T-cell (primary cell): ENCODE data around the gene TTC33. TPM values are rescaled to one million over a fixed set of nuclear protein-coding genes. Genes with fewer than 3 reads are reported as not detected.
"Not testable (repeated sequence)": the region's sequence is repeated elsewhere in the genome, so short reads cannot be mapped to it uniquely, and the experiment has no call there.

ENCODE experiments used
- ATAC-seq, 4 experiments: fragments of 200-7000 bp in 3 of 4; fragments of 150-1000 bp in 1 of 4; cut with Tn5 transposase; replicated peaks in 1 of 4; 1 replicate in 3 of 4; 2 replicates in 1 of 4; pipeline ENCODE4 v1.10.0; 2021; ENCODE audit warnings: moderate library complexity in 3 of 4, mild to moderate bottlenecking in 2 of 4, moderate number of reproducible peaks in 1 of 4
- CTCF ChIA-PET, 2 donors: fragments of 300-600 bp; sonication (Branson Sonifier 250); formaldehyde crosslinking; loops; one replicate each; lab custom pipeline; 2022; ENCODE audit warnings: antibody characterized with exemption in 2 of 2; lab: Charles Lee
- POLR2A ChIA-PET, 2 donors: fragments of 300-600 bp; sonication (Branson Sonifier 250); formaldehyde crosslinking; loops; one replicate each; lab custom pipeline; 2022; ENCODE audit warnings: antibody characterized with exemption in 2 of 2; lab: Charles Lee
- DNase-seq, 35 experiments: peaks; one replicate each; pipeline versions ENCODE4 v3.0.0 to v3.0.0-alpha.2; 2013 to 2023
- H3K27ac ChIP-seq: one replicate; pipeline ENCODE4 v1.5.1; 2013; ENCODE audit warnings: low read length
- H3K27me3 ChIP-seq, 2 experiments: replicated peaks in 1 of 2; 1 replicate in 1 of 2; 2 replicates in 1 of 2; pipeline versions ENCODE4 v1.6.1 to v1.7.0; 2013; ENCODE audit warnings: low read length in 1 of 2, mixed read lengths in 1 of 2; ENCODE audit not compliant: control insufficient read depth in 2 of 2, insufficient read depth in 2 of 2; ENCODE audit errors: extremely low read depth in 1 of 2
- H3K36me3 ChIP-seq, 2 donors: 1 replicate in 1 of 2; 2 replicates in 1 of 2; pipeline versions ENCODE4 v1.6.1 to v1.7.0; 2013; ENCODE audit warnings: low read length in 1 of 2; ENCODE audit not compliant: control insufficient read depth in 2 of 2, insufficient read depth in 1 of 2; ENCODE audit errors: extremely low read depth in 1 of 2
- H3K4me1 ChIP-seq, 2 experiments: 1 replicate in 1 of 2; 2 replicates in 1 of 2; pipeline versions ENCODE4 v1.6.1 to v1.7.0; 2013; ENCODE audit warnings: low read length in 2 of 2, mixed read lengths in 1 of 2; ENCODE audit not compliant: insufficient read depth in 2 of 2, control insufficient read depth in 1 of 2; ENCODE audit errors: extremely low read depth in 1 of 2
- H3K4me3 ChIP-seq, 2 donors: 1 replicate in 1 of 2; 2 replicates in 1 of 2; pipeline versions ENCODE4 v1.5.1 to v1.7.0; 2013; ENCODE audit warnings: mild to moderate bottlenecking in 2 of 2, low read length in 1 of 2, moderate library complexity in 1 of 2; ENCODE audit not compliant: control insufficient read depth in 1 of 2; ENCODE audit errors: extremely low read depth in 1 of 2
- H3K9me3 ChIP-seq: 2 replicates; pipeline ENCODE4 v1.7.0; 2013
- H3K27ac Mint-ChIP-seq, 2 donors: one replicate each; pipeline ENCODE4 v1.8.0; 2020 to 2021; ENCODE audit warnings: mild to moderate bottlenecking in 2 of 2, mixed read lengths in 2 of 2
- H3K27me3 Mint-ChIP-seq, 2 donors: one replicate each; pipeline ENCODE4 v1.8.0; 2021 to 2022; ENCODE audit warnings: mixed read lengths in 2 of 2
- H3K36me3 Mint-ChIP-seq: one replicate; pipeline ENCODE4 v1.8.0; 2021; ENCODE audit warnings: mixed read lengths
- H3K4me1 Mint-ChIP-seq, 3 donors: one replicate each; pipeline ENCODE4 v1.8.0; 2020 to 2022; ENCODE audit warnings: mixed read lengths in 3 of 3, mild to moderate bottlenecking in 1 of 3
- H3K4me3 Mint-ChIP-seq, 3 donors: one replicate each; pipeline ENCODE4 v1.8.0; 2020 to 2022; ENCODE audit warnings: mild to moderate bottlenecking in 3 of 3, mixed read lengths in 3 of 3, moderate library complexity in 3 of 3
- H3K9me3 Mint-ChIP-seq, 3 donors: one replicate each; pipeline ENCODE4 v1.8.0; 2020 to 2022; ENCODE audit warnings: mixed read lengths in 3 of 3
- WGBS: methylation state at CpG from one replicate; pipeline ENCODE4 v1.1.5; 2013; ENCODE audit warnings: missing lambda C conversion rate; ENCODE audit not compliant: insufficient coverage; 5-methylcytosine and 5-hydroxymethylcytosine counted together
- total RNA-seq, 35 experiments: library from RNA in 6 of 35; stranded (reverse) in 6 of 35; fragments of 120-200 nt in 1 of 35; gene quantifications; one replicate each; pipeline versions ENCODE4 v1.2.1 to v1.2.4 and lab custom pipeline; 2013 to 2026

Gene TTC33
- total RNA-seq, 5 donors from 2014 or later (not counting 1 experiment from before 2014, with no cell fraction given), result 8.3 to 15.4 (median 13.6) TPM

- CTCF ChIA-PET, result no interaction called here
- H3K4me3 ChIP-seq, result no peak overlapping the region
- no peaks in the 10 kb centered on the region for H3K9me3 ChIP-seq
- peaks cover 8 to 20% of the 10 kb centered on the region in 2 experiments for H3K4me1 ChIP-seq
- Mint-ChIP-seq H3K4me1 (peaks cover 31 to 56% (median 44%) of the 10 kb centered on the region in 3 donors), H3K9me3 (no peaks in the 10 kb centered on the region), H3K4me3 (no peak overlapping the region), H3K27ac (no peak overlapping the region), H3K27me3 (peaks cover 0 to 5% of the 10 kb centered on the region in 2 donors), H3K36me3 (peaks cover 2% of the 10 kb centered on the region)
- no peak overlapping the region for H3K27ac ChIP-seq
- peak in 1 of 4 experiments; percentile 26 for ATAC-seq
- POLR2A ChIA-PET, result interaction anchor here (0.6 kb wide), 2 partner anchors 97 to 1335 kb away, joined by 4 to 10 read pairs; no protein-coding TSS in a partner anchor
- DNase-seq, result no peak
- no peaks in the 10 kb centered on the region for H3K27me3 ChIP-seq
- no peaks in the 10 kb centered on the region for H3K36me3 ChIP-seq
These were observed 154.4 kb downstream of the TTC33 start for GRCh38 chr5:40601198-40601868.

GRCh38 chr5:40600383-40600782, 155.4 kb downstream of the TTC33 start:
- Histone ChIP-seq H3K36me3 (no peaks in the 10 kb centered on the region), H3K27me3 (no peaks in the 10 kb centered on the region), H3K9me3 (no peaks in the 10 kb centered on the region), H3K27ac (no peak overlapping the region), H3K4me3 (no peak overlapping the region), H3K4me1 (peaks cover 4 to 11% of the 10 kb centered on the region in 2 experiments)
- ChIA-PET POLR2A (no interaction called here), CTCF (no interaction called here)
- Mint-ChIP-seq H3K4me1 (peaks cover 24 to 47% (median 35%) of the 10 kb centered on the region in 3 donors), H3K36me3 (peaks cover 2% of the 10 kb centered on the region), H3K9me3 (no peaks in the 10 kb centered on the region), H3K27ac (no peak overlapping the region), H3K4me3 (no peak overlapping the region), H3K27me3 (peaks cover 0 to 5% of the 10 kb centered on the region in 2 donors)
- DNase-seq (no peak), ATAC-seq (no peak)
- no CpG with 5 or more reads among the region's 1 CpG for WGBS

GRCh38 chr5:40599676-40600075, 156.1 kb downstream of the TTC33 start:
- H3K4me1 ChIP-seq, result peaks cover 0 to 4% of the 10 kb centered on the region in 2 experiments
- peaks cover 2% of the 10 kb centered on the region for H3K36me3 Mint-ChIP-seq
- no peaks in the 10 kb centered on the region for H3K9me3 ChIP-seq
- no peaks in the 10 kb centered on the region for H3K27me3 ChIP-seq
- DNase-seq (no peak), ATAC-seq (no peak)
- no peak overlapping the region for H3K27ac Mint-ChIP-seq
- no peaks in the 10 kb centered on the region for H3K36me3 ChIP-seq
- H3K4me3 ChIP-seq, result no peak overlapping the region
- H3K27ac ChIP-seq, result no peak overlapping the region
- H3K27me3 Mint-ChIP-seq, result peaks cover 0 to 5% of the 10 kb centered on the region in 2 donors
- H3K4me3 Mint-ChIP-seq, result no peak overlapping the region
- H3K9me3 Mint-ChIP-seq, result no peaks in the 10 kb centered on the region
- CTCF ChIA-PET, result no interaction called here
- POLR2A ChIA-PET, result no interaction called here
- H3K4me1 Mint-ChIP-seq, result peaks cover 20 to 41% (median 28%) of the 10 kb centered on the region in 3 donors

- H3K36me3 Mint-ChIP-seq, result peaks cover 2% of the 10 kb centered on the region
- peaks cover 15 to 32% (median 28%) of the 10 kb centered on the region in 3 donors for H3K4me1 Mint-ChIP-seq
- Histone ChIP-seq H3K27me3 (no peaks in the 10 kb centered on the region), H3K4me3 (no peak overlapping the region), H3K36me3 (no peaks in the 10 kb centered on the region), H3K27ac (no peak overlapping the region), H3K9me3 (no peaks in the 10 kb centered on the region), H3K4me1 (no peaks in the 10 kb centered on the region)
- ChIA-PET POLR2A (no interaction called here), CTCF (no interaction called here)
- H3K9me3 Mint-ChIP-seq, result peaks cover 0 to 6% (median 3%) of the 10 kb centered on the region in 3 donors
- ATAC-seq, result no peak
- no peak overlapping the region for H3K27ac Mint-ChIP-seq
- WGBS, result 91% methylated on average over 1 of the region's 1 CpG
- H3K27me3 Mint-ChIP-seq, result peaks cover 0 to 5% of the 10 kb centered on the region in 2 donors
- DNase-seq, result no peak
- H3K4me3 Mint-ChIP-seq, result no peak overlapping the region
These were observed 160.9 kb downstream of the TTC33 start for GRCh38 chr5:40594811-40595210.

- H3K4me3 Mint-ChIP-seq, H3K36me3 ChIP-seq, H3K4me1 ChIP-seq, DNase-seq, H3K9me3 ChIP-seq, H3K27me3 Mint-ChIP-seq, H3K4me3 ChIP-seq, H3K27me3 ChIP-seq, H3K27ac ChIP-seq, H3K9me3 Mint-ChIP-seq, POLR2A ChIA-PET, H3K36me3 Mint-ChIP-seq: not testable (repeated sequence)
- CTCF ChIA-PET, result interaction anchor here in 1 of 2 donors (0.7 kb wide), 1 partner anchor 61 kb away, joined by 3 read pairs; no protein-coding TSS in a partner anchor
- peak in 2 of 4 experiments; percentile 23 to 41 for ATAC-seq
- Mint-ChIP-seq H3K4me1 (peaks cover 11 to 20% (median 18%) of the 10 kb centered on the region in 3 donors), H3K27ac (peak overlapping the region; percentile 66 to 85)
- 56% methylated on average over 2 of the region's 10 CpGs for WGBS
These were observed 163.9 kb downstream of the TTC33 start for GRCh38 chr5:40591727-40592396.

- ChIA-PET POLR2A (no interaction called here), CTCF (no interaction called here)
These were observed 168.4 kb downstream of the TTC33 start for GRCh38 chr5:40587376-40587775.

More at GRCh38 chr5:40587376-40587775, 168.4 kb downstream of the TTC33 start:
- no peaks in the 10 kb centered on the region for H3K36me3 Mint-ChIP-seq
- H3K27me3 ChIP-seq, result no peaks in the 10 kb centered on the region
- H3K4me1 ChIP-seq, result no peaks in the 10 kb centered on the region
- WGBS, result no CpG with 5 or more reads among the region's 1 CpG
- H3K4me3 Mint-ChIP-seq, result no peak overlapping the region
- peaks cover 16 to 27% (median 20%) of the 10 kb centered on the region in 3 donors for H3K4me1 Mint-ChIP-seq
- peaks cover 0 to 6% (median 3%) of the 10 kb centered on the region in 3 donors for H3K9me3 Mint-ChIP-seq
- no peak for ATAC-seq
- no peak overlapping the region for H3K27ac Mint-ChIP-seq
- no peaks in the 10 kb centered on the region for H3K27me3 Mint-ChIP-seq
- H3K4me3 ChIP-seq, result no peak overlapping the region
- no peaks in the 10 kb centered on the region for H3K9me3 ChIP-seq
- no peaks in the 10 kb centered on the region for H3K36me3 ChIP-seq
- H3K27ac ChIP-seq, result no peak overlapping the region
- DNase-seq, result no peak
